Tongue (tissue), 2 donors: ENCODE data around the gene FNIP2. TPM values are rescaled to one million over a fixed set of nuclear protein-coding genes. Genes with fewer than 3 reads are reported as not detected.
"Not testable (repeated sequence)": the region's sequence is repeated elsewhere in the genome, so short reads cannot be mapped to it uniquely, and the experiment has no call there.

Source experiments
- DNase-seq: peaks from one replicate; pipeline ENCODE4 v3.0.0-alpha.2; 2015
- total RNA-seq: library from RNA; depleted of rRNA; stranded (reverse); fragments of >200 nt; gene quantifications from one replicate; pipeline ENCODE4 v1.2.3, GENCODE V29; 2014

Gene FNIP2
- total RNA-seq, 1 donor from 2014 or later = 53.5 TPM

DNA sequence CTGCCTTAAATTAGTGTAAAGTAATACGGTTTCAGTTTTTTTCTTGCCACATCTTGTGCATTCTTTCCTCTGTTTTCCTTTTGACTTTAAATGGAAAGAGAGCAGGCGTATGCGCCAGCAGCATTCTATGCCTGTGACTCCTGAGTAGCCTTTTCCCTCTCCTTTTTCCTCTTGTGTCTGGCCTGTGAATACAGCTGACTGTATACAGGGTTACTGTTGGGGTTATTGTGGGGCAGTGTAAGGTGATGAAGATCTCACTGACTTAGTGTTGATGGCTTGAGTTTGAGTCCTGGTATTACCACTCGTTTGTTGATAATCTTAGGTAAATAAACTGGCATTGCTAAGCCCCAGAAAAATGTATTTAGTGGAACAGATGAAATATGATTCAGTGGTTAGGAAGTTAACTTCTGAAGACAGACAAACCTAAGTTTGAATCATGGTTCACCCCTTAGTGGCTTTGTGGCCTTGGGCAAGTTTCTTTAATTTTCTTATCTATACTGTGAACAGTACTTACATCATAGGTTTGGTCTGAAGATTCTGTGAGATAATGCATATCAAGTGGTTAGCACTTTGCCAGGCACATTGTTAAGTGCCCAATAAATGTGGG, 105.1 kb downstream of the FNIP2 start:
- DNase-seq = no peak

DNA sequence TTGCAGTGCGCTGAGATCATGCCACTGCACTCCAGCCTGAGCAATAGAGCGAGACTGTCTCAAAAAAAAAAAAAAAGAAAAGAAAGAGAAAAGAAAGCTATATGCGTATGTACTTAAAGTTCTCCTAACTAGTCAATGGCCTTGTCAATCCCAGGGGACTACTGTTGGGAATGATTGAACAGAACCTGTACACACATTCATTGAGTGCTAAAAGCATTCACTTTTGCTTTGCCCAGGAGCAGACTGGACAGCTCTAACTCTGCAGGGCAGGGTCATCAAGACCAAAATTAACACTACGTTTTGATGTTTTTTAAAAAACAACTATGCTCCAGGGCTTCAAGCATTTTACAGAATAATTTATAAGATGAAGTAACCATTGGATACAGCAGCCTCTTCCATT, 106.2 kb downstream of the FNIP2 start:
- DNase-seq = no peak

DNA sequence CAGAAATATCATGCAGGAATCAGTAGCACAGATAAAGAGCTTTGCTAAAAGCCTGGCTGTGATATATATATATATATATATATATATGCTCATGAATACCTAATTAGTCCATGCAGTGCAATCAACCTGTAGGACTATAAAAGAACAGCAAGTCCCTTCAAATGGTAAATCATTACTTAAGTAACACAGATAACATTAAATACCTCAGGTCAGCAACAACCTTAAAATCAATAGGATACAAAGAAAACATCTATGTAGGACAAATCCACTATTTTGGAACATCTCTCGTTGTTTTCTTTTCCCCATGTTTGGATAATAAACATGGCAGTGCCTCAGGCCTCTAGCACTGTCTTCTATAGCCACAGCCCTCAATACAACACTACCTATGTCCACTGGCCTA, 106.6 kb downstream of the FNIP2 start:
- no peak for DNase-seq

DNA sequence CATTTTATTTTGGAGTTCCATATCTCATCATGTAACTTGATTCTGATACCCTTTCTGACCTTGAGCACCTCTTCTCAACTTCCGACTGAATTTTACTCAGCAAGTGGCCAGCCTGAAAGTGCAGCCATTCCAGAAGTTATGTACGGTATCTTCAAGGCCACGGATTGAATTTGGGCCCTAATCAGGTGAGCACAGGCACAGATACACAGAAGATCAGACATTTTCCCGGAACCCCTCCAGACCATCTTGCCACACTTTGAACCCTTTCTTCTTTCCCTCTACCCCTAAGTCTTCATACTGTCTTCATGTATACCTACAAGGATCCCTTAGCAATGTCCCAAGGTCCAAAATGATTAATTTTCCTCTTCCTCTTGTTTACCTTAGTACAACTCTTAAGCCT, 108.2 kb downstream of the FNIP2 start:
- DNase-seq = no peak

DNA sequence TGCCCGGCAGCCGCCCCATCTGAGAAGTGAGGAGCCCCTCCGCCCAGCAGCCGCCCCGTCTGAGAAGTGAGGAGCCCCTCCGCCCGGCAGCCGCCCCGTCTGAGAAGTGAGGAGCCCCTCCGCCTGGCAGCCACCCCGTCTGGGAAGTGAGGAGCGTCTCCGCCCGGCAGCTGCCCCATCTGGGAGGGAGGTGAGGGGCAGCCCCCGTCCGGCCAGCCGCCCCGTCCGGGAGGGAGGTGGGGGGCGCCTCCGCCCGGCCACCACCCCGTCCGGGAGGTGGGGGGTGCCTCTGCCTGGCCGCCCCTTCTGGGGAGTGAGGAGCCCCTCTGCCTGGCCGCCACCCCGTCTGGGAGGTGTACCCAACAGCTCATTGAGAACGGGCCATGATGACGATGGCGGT, 113.3 kb downstream of the FNIP2 start:
- not testable (repeated sequence) for DNase-seq

DNA sequence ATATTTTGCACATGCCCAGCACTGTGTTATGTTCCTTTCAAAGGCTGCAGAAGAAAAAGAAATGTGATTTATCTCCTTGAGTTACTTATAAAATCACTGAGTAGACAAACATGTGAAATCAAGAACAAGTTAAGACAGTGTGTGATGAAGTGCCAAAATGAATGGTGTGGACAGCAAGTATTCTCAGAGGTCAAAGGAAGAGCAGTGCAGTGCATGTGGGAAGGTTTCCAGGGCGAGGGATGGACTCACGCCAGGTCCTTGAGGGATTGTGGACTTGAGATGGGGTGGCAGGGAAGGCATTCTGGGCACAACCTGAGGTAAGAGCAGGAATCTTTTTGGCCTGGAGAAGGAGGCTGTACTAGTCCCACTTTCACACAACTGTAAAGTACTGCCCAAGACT, 115.5 kb downstream of the FNIP2 start:
- no peak for DNase-seq

DNA sequence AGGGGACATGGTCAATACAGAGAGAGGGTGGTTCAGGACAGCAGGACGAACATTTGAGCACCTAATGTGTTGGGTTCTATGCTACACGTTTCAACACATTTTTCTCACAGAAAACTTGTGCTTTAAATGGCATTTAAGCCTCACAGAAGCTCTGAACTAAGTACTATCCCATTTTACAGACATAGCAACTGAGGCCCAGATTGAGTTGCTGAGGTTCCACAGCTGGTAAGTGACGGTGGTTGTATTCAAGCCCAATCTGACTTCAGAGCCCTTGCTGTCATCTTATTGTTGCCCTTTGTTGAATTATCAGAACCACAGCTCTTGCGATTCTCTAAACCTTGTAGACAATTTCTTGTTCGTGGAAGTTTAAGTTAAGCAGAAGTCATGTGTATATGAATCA, 116.7 kb downstream of the FNIP2 start:
- no peak for DNase-seq

DNA sequence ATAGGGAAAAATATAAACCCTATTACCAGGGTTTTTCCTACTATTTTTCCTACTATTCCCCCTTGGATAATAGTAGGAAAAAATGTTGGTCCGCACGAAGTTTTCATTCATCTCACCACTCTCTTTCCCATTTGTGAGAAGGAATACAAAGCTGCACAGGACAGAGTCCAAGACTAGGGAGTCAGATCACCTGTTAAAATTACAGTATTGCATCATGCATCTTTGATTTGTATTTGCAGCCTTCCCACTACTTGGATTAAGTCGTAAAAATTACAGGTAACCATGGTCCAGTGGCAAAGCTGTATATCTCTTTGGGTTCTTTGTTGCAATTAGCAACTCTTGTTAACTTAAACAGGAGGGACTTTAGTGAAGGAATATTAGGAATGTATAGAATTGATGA, 121.5 kb downstream of the FNIP2 start:
- DNase-seq = no peak

DNA sequence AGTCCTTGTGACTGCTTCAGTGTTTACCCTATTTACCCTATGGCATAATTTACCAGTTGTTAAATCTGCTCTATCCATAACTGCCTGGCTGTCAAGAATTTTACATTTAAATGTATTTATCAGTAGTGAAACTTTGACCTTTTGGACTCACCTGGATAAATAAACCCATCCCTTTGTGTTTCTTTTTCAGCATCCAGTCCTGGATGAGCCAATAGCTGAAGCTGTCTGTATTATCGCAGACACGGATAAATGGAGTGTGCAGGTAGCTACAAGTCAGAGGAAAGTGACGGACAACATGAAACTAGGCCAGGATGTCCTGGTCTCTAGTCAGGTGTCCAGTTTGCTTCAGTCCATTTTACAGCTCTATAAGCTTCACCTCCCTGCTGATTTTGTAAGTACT, 122.4 kb downstream of the FNIP2 start:
- no peak for DNase-seq

DNA sequence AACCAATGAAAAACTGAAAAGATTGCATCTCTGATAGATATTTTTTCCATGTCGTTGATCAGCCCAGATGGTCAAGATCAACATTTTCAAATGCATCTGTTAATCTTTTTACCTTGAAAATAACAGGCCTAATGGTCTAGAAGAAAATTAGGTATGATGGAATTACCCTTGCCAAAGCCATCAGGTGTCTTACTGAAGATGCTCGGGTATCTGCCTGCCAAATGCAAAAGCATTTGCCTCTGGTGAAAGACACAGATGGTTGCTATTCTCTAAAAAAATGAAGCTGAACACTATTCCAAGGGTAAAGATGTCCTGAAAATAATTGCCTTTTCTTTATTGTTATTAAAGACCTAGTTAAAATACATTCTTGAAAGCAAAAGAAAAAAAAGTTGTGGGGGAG, 126.0 kb downstream of the FNIP2 start:
- DNase-seq = no peak

DNA sequence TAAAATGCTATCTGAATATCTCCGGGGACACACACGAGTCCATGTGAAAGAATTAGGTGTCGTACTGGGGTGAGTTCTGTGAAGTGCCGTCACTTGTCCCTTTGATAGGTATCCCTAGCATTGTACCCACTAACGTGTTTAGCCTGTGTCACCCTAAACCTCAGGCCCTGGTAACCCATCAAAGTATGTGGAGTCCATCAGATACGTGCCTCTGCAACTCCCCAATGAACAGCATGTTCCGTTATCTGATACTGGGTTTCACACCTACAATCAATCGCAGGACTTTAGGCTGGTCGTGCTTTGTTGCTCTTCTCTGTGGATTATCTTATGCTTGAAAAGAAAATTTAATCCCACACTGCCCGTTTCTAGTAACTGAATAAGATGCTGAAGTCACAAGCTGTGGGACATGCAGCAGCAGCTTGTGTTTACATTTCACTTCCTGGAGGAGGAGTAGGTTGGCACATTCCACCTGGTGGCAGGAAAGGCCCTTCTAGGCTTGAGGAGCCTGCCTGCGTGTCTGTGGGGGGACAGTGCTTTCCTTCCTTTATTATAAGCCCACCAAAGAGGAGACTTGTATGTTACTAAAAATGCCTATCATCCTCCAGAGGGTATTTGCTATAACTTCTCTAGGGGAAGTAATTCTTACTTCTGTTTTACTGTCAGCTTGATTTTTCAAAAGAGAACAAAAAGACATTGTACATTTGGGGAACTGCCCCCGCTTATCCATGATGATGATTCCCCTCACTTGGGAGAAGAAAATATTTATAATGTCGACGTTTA, 127.2 kb downstream of the FNIP2 start:
- no peak for DNase-seq

DNA sequence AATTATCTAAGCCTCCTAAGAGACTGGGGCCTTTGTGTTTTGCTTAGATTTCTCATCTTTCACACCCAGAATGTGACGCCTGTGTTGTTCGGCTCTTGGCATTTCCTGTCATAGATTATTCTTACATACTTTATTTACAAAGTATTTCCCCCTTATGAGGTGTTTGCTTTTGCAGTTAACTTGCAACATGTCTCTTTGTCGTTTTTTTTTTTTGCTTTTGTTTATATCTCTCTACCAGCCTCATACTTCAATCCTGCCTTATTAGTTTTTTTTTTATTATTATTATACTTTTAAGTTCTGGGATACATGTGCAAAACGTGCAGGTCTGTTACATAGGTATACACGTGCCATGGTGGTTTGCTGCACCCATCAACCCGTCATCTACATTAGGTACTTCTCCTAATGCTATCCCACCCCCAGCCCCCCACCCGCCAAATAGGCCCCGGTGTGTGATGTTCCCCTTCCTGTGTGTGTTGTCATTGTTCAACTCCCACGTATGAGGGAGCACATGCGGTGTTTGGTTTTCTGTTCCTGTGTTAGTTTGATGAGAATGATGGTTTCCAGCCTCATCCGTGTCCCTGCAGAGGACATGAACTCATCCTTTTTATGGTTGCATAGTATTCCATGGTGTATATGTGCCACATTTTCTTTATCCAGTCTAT, 127.9 kb downstream of the FNIP2 start:
- DNase-seq = not testable (repeated sequence)

DNA sequence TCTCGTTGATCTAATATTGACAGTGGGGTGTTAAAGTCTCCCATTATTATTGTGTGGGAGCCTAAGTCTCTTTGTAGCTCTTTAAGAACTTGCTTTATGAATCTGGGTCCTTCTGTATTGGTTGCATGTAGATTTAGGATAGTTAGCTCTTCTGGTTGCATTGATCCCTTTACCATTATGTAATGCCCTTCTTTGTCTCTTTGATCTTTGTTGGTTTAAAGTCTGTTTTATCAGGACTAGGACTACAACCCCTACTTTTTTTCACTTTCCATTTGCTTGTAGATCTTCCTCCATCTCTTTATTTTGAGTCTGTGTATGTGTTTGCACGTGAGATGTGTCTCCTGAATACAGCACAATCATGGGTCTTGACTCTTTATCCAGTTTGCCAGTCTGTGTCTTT, 131.6 kb downstream of the FNIP2 start:
- DNase-seq = not testable (repeated sequence)

DNA sequence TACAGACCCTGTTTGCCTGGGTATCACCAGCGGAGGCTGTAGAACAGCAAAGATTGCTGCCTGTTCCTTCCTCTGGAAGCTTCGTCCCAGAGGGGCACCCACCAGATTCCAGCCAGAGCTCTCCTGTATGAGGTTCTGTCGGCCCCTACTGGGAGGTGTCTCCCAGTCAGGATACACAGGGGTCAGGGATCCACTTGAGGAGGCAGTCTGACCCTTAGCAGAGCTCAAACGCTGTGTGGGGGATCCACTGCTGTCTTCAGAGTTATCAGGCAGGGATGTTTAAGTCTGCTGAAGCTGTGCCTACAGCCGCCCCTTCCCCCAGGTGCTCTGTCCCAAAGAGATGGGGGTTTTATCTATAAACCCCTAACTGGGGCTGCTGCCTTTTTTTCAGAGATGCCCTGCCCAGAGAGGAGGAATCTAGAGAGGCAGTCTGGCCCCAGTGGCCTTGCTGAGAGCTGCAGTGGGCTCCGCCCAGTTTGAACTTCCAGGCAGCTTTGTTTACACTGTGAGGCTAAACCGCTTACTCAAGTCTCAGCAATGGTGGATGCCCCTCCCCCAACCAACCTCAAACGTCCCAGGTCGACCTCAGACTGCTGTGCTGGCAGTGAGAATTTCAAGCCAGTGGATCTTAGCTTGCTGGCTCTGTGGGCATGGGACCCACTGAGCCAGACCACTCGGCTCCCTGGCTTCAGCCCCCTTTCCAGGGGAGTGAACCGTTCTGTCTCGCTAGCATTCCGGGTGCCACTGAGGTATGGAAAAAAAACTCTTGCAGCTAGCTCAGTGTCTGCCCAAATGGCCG, 133.7 kb downstream of the FNIP2 start:
- DNase-seq = not testable (repeated sequence)

DNA sequence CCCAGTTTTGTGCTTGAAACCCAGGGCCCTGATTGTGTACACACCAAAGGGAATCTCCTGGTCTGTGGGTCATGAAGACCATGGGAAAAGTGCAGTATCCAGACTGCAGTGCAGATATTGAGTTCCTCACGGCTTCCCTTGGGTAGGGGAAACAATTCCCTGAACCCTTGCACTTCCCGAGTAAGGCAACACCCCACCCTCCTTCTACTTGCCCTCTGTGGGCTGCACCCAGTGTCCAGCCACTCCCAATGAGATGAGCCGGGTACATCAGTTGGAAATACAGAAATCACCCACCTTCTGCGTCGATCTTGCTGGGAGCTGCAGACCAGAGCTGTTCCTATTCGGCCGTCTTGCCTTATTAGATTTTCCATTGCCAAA, 134.2 kb downstream of the FNIP2 start:
- DNase-seq = no peak

DNA sequence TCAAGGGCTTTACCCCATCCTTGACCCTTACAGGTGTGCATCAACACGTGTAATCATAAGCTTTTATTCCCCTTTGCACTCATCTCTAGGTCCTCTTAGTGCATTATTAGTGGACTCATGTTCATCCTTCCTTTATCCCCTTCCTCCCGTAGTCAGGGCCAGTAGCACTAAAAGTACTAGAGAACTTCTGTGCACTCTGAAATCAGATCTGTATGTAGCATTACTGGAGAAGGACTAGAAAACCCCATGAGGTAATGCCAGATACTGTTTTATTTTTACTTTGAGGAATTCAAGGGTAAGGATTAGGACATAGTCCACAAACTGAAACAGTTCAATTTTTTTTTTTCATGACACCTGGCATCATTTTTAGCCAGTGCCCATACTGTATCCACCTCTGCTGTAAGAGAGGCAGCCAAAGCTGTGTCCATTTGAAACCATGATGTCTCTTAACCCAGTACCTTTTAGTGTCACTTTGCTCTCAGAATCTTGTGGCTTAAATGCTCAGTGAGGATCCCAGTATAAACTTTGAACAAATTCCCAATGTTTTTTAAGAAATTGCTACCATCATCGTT, 134.7 kb downstream of the FNIP2 start:
- DNase-seq = no peak

DNA sequence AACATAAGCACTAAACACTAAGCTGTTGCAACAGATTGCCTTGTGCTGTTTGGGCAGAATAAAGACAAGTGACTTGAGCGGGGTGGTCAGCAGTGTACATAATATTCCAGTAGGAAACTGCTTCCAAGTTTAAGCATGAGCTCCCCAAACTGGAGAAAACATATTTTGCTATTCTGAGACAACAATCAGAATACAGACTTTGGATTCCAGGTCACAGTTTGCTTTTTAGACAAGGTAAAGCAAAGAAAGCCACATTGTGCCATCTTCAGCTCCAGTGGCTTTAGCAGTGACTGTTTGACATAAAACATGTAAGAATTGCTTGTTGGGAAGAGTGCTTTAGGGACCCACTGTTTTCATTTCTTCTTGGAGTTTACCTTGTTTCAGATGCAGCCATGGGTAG, 136.0 kb downstream of the FNIP2 start:
- no peak for DNase-seq

DNA sequence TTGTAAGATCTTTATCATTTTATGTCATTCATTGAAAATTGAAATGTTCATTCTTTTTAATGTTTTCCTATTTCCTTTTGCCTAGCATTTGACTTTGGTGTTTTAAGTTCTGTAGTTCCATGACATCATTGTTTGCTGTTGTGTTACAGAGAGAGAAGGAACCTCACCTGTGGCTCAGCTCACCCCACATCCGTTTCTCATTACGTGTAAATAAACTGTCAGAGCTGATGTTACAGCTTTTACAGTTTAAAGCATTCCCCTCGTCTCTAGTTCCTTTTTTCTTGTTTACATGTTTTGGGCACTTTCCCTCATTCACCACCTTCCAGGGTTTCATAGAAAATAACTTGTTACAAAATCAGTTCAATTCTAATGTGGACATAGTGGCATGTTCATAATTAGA, 137.2 kb downstream of the FNIP2 start:
- DNase-seq = peak; percentile 40

DNA sequence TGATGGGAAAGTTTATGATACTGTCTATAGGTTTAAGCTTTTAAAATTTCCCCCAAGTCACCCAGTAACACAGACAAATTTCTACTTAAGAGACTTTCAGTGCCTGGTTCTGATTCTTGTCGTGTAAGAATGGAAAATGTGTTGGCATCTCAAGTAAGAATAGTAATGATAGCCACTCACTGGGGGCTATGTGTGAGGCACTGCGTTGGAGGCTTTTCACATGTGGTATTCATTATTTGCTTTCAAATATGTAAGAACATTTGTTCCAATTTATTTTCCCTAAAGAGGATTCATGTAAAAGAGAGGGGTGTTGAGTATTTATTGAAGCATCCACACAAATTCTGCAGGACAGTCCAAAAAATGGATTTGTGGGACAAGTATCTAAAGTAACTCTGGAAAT, 143.6 kb downstream of the FNIP2 start:
- DNase-seq = no peak

DNA sequence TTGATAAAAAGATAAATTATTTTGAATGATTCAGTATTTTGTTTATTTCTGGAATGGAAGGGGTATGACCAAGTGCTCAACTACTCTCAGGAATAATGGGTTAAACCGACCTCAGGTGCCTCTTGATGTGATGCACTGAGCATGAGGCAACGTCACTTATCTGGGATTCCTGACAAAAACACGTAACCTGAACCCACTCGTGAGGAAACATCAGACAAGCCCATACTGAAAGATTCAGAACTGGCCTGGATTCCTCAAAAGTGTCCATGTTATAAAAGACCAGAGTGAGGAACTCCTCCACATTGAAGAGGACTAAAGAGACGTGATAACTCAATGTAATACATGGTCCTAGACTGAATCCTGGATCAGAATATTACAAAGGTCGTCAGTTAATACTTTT, 144.0 kb downstream of the FNIP2 start:
- DNase-seq = peak; percentile 32

DNA sequence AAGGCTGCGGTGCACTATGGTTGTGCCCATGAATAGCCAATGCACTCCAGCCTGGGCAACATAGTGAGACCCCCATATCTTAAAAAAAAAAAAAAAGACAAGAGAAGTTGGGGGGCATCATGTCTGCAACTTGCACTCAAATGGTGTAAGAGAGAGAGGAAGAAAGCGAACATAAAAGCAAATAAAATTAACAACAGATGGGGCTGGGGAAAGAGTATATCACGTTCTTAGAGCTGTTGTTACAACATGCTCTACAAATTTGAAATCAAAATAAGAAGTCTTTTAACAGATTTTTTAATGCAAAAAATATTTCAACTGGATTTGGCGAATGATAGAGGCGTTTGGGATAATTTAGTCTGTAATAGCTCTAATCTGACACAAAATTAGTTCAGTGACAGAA, 144.9 kb downstream of the FNIP2 start:
- peak; percentile 19 for DNase-seq

DNA sequence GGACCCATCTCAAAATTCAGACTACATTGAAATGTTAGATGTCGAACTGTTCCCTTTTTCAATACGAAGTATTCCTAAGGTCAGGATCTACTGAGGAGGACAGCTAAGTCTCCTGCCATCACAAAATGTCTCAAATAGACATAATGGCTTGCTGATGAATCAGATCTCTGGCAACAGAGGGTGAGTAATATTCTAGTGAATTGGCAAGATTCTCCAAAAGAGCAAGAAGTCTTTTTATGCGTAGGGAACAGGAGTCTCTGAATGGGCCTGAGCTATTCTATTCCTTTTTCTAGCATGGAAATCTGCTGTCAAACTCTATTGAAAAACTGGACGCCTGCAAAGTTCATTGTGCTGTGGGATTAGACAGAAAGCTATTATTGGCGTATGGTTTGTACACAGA, 145.4 kb downstream of the FNIP2 start:
- peak; percentile 34 for DNase-seq
